ENCODE data around the gene CTPS1.

CTPS1 gene

GRCh38 chr1:40945491-40945973, 34.0 kb upstream of the CTPS1 start:
- Histone ChIP-seq H3K9me3 (ENCODE audit: insufficient read depth, low read depth, low read length) (no peaks in the 10 kb centered on the region), H2AFZ (ENCODE audit: low read length) (no peak overlapping the region), H3K9me2 (replicated peaks; ENCODE audit: low read depth, low read length) (no peaks in the 10 kb centered on the region), H4K20me1 (ENCODE audit: insufficient read depth, low read length, poor library complexity, severe bottlenecking) (no peaks in the 10 kb centered on the region), H3K27me3 (ENCODE audit: insufficient read depth, low read length, poor library complexity, severe bottlenecking) (no peaks in the 10 kb centered on the region), H3K9ac (ENCODE audit: low read depth, low read length, poor library complexity, severe bottlenecking) (no peak overlapping the region), H3F3A (ENCODE audit: low read depth) (no peaks in the 10 kb centered on the region), H3K79me2 (ENCODE audit: insufficient read depth, low read length) (no peaks in the 10 kb centered on the region), H3K4me3 (ENCODE audit: low read length, poor library complexity, severe bottlenecking) (no peak overlapping the region), H3K4me1 (ENCODE audit: insufficient read depth, low read length, poor library complexity, severe bottlenecking) (no peaks in the 10 kb centered on the region), H3K36me3 (ENCODE audit: insufficient read depth, low read length) (no peaks in the 10 kb centered on the region), H3K4me2 (ENCODE audit: low read depth, low read length, poor library complexity, severe bottlenecking) (no peak overlapping the region)
- TF ChIP-seq EZH2phosphoT487 (IDR thresholded peaks at IDR 0.05; ENCODE audit: borderline replicate concordance), result no peak
- TF ChIP-seq, protein P1, sequence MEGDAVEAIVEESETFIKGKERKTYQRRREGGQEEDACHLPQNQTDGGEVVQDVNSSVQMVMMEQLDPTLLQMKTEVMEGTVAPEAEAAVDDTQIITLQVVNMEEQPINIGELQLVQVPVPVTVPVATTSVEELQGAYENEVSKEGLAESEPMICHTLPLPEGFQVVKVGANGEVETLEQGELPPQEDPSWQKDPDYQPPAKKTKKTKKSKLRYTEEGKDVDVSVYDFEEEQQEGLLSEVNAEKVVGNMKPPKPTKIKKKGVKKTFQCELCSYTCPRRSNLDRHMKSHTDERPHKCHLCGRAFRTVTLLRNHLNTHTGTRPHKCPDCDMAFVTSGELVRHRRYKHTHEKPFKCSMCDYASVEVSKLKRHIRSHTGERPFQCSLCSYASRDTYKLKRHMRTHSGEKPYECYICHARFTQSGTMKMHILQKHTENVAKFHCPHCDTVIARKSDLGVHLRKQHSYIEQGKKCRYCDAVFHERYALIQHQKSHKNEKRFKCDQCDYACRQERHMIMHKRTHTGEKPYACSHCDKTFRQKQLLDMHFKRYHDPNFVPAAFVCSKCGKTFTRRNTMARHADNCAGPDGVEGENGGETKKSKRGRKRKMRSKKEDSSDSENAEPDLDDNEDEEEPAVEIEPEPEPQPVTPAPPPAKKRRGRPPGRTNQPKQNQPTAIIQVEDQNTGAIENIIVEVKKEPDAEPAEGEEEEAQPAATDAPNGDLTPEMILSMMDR (conservative IDR thresholded peaks at IDR 0.05; ENCODE audit: low read length), result no peak

DNA sequence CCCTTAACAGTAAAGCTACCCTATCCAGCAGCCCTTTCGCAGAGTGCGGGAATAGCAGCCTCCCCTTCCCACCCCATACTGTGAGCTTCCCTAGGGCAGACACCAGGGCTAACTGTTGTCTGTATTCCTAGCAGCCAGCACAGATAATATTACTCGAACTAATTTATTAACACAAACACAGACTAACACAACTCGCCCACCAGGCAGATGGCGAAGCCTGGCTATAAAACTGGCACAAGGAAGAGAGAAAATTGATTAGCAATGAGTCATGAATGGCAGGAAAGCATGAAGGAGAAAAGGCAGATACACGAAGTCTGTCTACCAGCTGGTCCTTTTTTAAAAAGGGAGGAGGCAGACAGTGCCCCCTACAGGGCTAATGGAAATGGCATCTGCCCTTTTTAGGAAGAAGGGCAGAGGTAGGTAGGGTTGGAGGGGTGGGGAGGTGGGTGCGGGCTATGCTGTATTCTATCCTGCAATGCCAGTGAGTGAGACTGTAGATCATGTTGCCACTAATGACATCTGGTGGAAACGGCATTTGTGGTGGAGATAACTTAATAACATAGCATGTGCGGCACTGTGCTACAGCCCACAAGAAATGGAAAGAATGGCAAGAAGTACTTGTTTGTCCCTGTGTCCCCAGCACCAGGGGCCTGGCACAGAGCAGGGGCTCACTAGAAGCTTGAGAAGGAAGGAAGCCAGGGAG, 30.6 kb upstream of the CTPS1 start:
- H3K36me3 ChIP-seq (ENCODE audit: insufficient read depth, low read length), result no peaks in the 10 kb centered on the region
- H3K9me3 ChIP-seq (ENCODE audit: insufficient read depth, low read depth, low read length), result no peaks in the 10 kb centered on the region
- no peak overlapping the region for H3K9ac ChIP-seq (ENCODE audit: low read depth, low read length, poor library complexity, severe bottlenecking)
- H3K4me1 ChIP-seq (ENCODE audit: insufficient read depth, low read length, poor library complexity, severe bottlenecking), result no peaks in the 10 kb centered on the region
- no peak overlapping the region for H3K4me2 ChIP-seq (ENCODE audit: low read depth, low read length, poor library complexity, severe bottlenecking)
- peak overlapping the region; percentile 68 for H2AFZ ChIP-seq (ENCODE audit: low read length)
- no peak overlapping the region for H3K4me3 ChIP-seq (ENCODE audit: low read length, poor library complexity, severe bottlenecking)
- H3F3A ChIP-seq (ENCODE audit: low read depth), result no peaks in the 10 kb centered on the region
- no peaks in the 10 kb centered on the region for H3K27me3 ChIP-seq (ENCODE audit: insufficient read depth, low read length, poor library complexity, severe bottlenecking)
- H4K20me1 ChIP-seq (ENCODE audit: insufficient read depth, low read length, poor library complexity, severe bottlenecking), result no peaks in the 10 kb centered on the region
- H3K9me2 ChIP-seq (replicated peaks; ENCODE audit: low read depth, low read length), result no peaks in the 10 kb centered on the region
- H3K79me2 ChIP-seq (ENCODE audit: insufficient read depth, low read length), result no peaks in the 10 kb centered on the region
- no peak for TF ChIP-seq EZH2phosphoT487 (IDR thresholded peaks at IDR 0.05; ENCODE audit: borderline replicate concordance)
- TF ChIP-seq, protein P1 (conservative IDR thresholded peaks at IDR 0.05; ENCODE audit: low read length), result peak; percentile 90

DNA sequence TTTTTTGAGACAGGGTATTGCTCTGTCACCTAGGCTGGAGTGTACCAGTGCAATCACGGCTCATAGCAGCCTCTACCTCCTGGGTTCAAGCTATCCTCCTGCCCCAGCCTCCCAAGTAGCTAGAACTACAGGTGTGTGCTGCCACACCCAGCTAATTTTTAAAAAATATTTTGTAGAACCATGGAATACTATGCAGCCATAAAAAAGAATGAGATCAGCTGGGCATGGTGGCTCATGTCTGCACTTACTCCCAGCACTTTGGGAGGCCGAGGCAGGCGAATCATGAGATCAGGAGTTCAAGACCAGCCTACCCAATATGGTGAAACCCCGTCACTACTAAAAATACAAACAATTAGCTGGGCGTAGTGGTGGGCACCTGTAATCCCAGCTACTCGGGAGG, 29.9 kb upstream of the CTPS1 start:
- Histone ChIP-seq H4K20me1 (ENCODE audit: insufficient read depth, low read length, poor library complexity, severe bottlenecking) (no peaks in the 10 kb centered on the region), H3K79me2 (ENCODE audit: insufficient read depth, low read length) (no peaks in the 10 kb centered on the region), H3K27me3 (ENCODE audit: insufficient read depth, low read length, poor library complexity, severe bottlenecking) (no peaks in the 10 kb centered on the region), H3F3A (ENCODE audit: low read depth) (no peaks in the 10 kb centered on the region), H3K9me3 (ENCODE audit: insufficient read depth, low read depth, low read length) (no peaks in the 10 kb centered on the region), H3K9ac (ENCODE audit: low read depth, low read length, poor library complexity, severe bottlenecking) (no peak overlapping the region), H2AFZ (ENCODE audit: low read length) (no peak overlapping the region), H3K36me3 (ENCODE audit: insufficient read depth, low read length) (no peaks in the 10 kb centered on the region), H3K4me1 (ENCODE audit: insufficient read depth, low read length, poor library complexity, severe bottlenecking) (no peaks in the 10 kb centered on the region), H3K4me3 (ENCODE audit: low read length, poor library complexity, severe bottlenecking) (no peak overlapping the region), H3K4me2 (ENCODE audit: low read depth, low read length, poor library complexity, severe bottlenecking) (no peak overlapping the region), H3K9me2 (replicated peaks; ENCODE audit: low read depth, low read length) (no peaks in the 10 kb centered on the region)
- no peak for TF ChIP-seq EZH2phosphoT487 (IDR thresholded peaks at IDR 0.05; ENCODE audit: borderline replicate concordance)
- TF ChIP-seq, protein P1 (conservative IDR thresholded peaks at IDR 0.05; ENCODE audit: low read length), result no peak

Data from Loucy (cell line).